Measurements from ENCODE around the gene ZC3H7A.
"Not testable (repeated sequence)": the region's sequence is repeated elsewhere in the genome, so short reads cannot be mapped to it uniquely, and the experiment has no call there.

ZC3H7A gene

DNA sequence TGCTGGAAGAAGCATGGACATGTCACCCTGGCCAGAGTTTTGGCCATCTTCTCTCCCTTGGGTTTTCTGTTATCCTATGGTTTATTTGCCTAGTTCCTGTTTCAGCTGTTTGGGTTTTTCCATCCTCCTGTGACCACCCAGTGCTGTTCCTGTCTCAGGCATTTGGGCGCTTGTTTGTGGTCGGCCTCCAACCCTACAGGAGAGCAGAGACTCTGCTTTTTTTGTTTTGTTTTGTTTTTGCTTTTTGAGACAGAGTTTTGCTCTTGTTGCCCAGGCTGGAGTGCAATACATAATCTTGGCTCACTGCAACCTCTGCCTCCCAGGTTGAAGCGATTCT lies 3.3 kb upstream of the ZC3H7A start:
- no peak for DNase-seq (ENCODE audit: low read depth)

DNA sequence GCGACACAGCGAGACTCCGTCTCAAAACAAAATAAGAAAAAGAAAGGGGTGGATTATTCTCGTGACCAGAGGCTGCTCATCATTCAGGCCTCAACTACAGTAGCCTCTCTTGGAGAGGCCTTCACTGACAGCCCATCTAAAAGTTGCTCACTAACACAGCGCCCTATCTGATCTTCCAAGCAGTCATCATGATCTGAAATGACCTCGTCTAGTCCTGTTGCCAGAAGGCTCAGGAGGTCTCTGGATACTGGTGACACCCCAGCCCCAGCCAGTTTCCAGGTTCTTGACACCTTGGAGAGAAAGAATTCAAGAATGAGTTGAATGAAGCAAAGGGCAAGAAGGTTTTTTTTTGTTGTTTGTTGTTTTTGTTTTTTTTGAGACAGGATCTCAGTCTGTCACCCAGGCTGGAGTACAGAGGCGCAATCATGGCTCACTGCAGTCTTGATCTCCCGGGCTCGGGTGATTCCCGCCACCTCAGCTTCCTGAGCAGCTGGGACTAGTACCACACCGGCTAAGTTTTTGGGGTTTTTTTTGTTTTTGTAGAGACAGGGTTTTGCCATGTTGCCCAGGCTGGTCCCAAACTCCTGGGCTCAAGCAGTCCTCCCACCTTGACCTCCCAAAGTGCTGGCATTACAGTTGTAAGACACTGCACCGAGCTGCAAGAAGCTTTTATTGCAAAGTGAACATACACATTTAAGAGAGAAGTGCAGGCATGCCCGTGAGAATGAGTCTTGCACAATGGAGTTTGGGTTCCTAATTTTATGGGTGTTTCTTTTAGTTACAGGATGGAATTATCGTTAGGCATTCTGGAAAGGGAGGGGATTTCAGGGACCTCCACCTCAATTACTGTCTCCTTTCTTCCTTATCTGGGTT lies 2.7 kb upstream of the ZC3H7A start:
- DNase-seq (ENCODE audit: low read depth) = no peak

DNA sequence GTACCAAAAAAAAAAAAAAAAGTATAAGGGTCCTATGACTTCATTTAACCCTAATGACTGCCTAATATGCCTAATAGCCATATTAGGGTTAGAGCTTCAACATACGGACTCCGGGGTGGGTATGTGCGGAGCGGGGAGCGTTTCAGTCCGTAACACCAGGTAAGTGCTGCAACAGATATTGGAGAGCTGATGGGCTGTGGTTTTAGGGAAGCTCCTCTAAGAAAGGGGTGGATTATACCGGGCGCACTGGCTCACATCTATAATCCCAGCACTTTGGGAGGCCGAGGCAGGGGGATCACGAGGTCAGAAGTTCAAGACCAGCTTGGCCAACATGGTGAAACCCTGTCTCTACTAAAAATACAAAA lies 1.9 kb upstream of the ZC3H7A start:
- DNase-seq (ENCODE audit: low read depth) = no peak

DNA sequence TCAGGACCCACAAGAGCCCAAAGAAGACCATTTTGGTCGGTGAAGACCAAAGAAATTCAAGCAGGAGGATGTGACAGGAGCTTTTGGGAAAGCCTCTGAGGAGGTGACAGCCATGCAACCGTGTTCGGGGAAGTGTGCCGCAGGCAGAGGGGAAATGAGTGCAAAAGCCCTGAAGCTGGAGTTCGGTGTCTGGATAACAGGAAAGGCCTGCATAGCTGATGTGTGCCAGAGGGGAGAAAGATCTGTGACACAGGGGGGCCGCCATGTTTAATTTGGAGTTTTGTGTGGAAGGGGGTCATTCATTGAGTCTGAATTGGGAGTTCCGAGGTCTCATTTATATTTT lies 870 bp upstream of the ZC3H7A start:
- DNase-seq (ENCODE audit: low read depth) = no peak

DNA sequence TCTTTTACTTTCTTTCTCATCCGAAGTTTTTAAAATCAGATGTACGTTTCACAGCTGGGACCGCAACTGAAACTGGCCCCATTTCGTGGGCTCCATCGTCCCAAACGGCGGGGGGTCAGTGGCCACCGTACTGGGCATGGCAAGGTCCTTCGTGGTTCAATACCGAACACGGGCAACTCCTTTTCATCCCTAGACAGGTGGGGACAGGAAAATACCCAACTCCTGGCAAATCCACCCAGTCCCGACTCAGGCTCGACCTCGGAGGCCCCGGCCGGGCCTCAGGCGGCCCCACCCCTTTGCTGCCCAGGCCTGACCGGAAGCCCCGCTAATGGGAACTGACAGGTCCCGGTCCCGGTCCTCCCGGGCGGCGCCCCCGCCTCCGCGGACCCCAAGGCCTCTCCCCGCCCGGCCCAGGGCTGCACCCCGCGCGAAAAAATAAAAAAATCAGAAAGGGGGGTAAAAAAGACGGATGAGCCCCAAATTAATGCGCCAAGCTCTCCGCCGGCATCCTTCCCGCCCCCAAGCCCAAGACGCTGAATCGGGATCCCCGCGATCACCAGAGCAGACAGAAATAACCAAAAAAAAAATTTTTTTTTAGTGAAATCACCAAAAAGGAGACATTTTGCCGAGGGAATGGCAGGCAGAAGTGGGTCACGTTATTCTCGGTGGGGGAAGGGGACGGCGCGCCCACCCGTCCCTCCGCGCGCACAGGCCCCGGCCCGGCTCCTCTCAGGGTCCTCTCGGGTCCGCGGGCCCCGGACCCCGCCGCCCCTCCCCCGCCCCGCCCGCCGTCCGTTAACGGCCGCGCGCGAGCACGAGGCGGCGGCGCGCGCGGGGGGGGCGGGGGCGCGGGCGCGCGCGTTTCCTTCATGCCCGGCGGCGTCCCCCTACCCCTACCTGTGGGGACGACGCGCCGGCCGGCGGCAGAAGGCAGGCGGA lies 562 bp downstream of the ZC3H7A start:
- no peak for DNase-seq (ENCODE audit: low read depth)

DNA sequence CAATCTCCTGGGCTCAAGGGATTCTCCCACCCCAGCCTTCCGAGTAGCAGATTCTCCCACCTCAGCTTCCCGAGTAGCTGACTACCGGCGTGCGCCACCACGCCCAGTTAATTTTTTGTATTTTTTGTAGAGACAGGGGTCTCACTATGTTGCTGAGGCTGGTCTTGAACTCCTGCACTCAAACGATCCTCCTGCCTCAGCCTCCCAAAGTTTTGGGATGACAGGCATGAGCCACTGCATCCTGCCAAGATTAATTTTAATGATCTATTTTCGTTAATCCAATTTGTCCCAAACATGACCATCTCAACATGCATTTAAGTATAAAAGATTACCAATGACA lies 1.2 kb downstream of the ZC3H7A start:
- DNase-seq (ENCODE audit: low read depth) = no peak

DNA sequence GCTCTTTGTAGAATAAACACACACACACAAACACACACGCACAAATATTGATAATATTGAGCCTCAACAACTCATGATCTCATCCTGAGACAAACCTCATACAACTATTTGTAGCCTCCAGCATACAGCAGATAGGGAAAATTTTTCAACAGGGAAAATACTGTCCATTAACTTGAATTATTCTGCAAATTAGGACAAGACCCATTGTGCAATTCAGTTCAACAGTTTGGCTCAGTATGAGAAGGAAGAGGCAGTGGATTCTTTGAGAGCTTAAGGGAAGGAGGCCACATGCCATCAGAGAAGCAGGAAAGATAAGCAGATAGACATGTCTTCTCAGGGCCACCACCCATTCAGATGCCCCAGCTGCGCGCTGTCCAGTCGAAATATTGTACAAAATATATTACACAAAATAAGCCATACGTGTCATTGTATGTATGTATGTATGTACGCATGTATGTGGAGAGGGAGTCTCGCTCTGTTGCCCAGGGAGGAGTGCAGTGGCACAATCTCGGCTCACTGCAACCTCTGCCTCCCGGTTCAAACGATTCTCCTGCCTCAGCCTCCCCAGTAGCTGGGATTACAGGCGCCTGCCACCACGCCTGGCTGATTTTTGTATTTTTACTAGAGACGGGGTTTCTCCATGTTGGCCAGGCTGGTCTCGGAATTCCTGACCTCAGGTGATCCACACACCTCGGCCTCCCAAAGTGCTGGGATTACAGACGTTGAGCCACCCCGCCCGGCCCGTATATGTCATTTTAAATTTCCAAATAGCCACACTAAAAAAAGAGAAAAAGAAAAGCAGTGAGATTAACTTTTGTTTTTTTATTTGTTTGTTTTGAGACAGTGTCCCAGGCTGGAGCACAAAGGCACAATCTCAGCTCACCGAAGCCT lies 1.8 kb downstream of the ZC3H7A start:
- DNase-seq (ENCODE audit: low read depth) = no peak

DNA sequence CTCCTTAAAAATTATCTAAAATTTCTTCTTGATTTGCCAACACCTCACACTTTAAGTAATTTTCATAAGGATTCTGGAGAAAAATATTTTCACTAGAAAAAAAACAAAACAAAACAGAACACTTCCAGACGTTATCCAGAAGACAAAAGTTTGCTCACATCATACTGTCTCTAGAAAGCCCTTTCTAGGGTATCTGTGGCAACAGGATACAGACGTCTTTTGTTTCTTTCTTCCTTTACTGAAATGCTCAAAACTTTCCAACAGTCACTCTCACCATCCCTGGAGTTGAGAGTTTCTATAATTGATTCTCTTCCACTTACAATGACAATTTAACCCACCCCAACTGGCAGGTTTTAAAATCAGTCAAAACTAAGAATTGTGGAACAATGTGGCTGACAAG lies 2.6 kb downstream of the ZC3H7A start:
- no peak for DNase-seq (ENCODE audit: low read depth)

DNA sequence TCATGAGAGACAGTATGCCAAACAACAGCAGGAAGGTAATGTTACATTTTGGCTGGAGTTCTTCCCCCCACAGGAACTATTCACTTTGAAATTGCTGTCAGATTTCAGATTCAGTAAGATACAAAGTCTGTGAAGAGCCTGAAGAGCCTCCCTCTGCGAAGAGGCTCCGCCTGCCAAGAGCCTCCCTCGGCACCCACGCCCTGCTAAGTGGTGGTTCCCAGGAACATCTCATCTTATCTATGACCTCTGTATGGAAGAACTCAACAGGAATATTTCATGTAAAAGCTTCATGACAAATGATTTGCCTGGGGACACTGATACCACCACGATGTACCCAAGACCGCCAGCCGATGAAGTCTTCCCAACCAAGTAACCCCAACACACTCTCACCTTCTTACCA lies 3.2 kb downstream of the ZC3H7A start:
- no peak for DNase-seq (ENCODE audit: low read depth)

DNA sequence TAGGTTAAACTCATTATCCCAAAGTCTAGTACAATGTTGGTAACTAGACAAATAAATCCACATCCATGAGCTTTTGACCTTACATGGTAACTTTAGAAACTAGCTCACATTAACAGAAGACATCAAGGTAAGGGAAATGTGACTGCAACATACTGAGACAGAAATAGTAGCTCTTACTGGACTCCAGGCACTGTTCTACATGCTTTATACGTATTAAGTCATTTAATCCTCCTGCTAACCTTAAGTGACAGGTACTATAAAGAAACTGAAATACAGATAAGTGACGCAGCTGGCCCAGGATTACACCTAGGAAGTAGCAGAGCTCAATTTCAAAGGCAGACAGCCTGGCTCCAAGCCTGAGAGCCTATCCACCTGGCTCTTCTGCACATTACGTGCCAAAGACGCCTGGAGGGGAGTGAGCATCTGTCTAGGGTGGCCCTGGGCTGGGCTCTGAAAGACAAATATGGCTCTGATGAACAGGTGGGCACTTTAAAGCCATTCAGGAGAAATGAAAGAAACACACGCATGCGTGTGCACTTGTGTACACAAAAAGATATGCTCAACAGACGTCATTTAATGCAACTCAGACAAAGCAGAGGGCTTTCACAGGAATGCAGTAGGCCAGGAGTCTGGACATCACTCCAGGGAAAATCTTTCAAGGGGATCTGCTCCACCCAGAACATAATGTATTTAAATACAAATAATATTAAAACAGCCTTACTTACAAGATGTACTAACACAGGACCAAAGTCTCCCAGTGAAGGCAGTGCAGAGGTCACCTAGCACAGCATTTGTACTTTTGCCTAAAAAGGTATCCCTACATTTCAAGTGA lies 4.4 kb downstream of the ZC3H7A start:
- DNase-seq (ENCODE audit: low read depth) = no peak

DNA sequence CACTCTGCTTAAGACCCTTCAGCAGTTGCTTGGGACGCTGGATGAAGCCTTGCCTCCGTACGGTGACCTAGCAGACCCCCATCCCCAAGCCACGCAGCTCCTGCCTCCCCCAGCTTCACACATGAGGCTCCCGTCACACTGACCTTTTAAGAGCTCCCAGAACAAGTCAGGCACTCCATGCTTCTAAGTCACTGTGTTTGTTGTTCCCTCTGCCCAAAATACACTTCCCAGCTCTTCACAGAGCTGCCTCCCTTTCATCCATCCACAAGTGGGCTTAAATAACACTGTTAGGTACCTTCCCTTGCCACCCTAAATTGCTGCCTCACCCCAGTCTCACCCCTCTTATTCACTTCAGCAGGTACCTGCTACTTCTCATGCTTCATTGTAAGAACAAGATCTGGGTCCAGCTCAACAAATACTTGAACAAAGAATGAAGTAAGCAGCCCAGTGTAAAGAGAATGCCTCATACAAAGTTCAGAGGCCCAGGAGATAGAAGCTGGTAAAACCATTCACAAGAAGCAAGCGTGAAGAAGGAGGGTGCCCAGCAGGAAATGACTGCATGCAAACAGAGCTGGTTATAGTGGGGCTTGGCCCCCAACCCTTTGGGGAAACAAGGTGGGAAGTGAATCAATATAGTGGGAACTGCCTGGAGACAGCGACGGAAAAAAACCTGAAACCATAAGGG lies 5.8 kb downstream of the ZC3H7A start:
- no peak for DNase-seq (ENCODE audit: low read depth)

DNA sequence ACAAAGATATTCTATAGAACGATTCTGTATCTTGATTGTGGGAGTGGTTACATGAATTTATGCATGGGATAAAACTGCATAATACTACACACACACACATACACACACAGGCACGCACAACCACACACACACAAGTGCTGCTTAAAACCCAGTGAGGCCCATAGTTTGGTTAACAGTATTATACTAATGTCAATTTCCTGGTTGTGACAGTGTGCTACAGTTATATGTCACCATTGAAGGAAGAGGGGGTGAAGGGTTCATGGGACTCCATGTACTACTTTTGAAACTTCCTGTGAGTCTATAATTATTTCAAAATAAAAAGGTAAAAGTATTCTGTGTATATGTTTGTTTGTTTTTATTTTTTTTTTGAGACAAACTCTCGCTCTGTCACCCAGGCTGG lies 8.1 kb downstream of the ZC3H7A start:
- no peak for DNase-seq (ENCODE audit: low read depth)

DNA sequence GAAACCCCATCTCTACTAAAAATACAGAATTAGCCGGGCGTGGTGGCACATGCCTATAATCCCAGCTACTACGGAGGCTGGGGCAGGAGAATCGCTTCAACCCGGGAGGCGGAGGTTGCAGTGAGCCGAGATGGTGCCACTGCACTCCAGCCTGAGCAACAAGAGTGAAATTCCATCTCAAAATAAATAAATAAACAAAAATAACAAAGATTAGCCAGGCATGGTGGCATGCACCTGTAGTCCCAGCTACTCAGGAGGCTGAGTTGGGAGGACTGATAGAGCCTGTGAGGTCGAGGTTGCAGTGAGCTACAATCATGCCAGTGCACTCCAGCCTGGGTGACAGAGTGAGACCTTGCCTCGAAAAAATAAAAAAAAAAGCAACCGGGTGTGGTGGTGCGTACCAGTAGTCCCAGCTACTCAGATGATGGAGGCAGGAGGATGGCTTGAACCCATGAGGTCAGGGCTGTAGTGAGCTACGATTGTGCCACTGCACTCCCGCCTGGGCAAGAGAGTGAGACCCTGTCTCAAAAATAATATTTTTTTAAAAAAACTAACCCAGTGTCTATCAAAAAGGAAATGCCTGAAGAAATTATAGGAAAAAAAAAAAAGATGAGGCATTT lies 12.0 kb downstream of the ZC3H7A start:
- not testable (repeated sequence) for DNase-seq (ENCODE audit: low read depth)

DNA sequence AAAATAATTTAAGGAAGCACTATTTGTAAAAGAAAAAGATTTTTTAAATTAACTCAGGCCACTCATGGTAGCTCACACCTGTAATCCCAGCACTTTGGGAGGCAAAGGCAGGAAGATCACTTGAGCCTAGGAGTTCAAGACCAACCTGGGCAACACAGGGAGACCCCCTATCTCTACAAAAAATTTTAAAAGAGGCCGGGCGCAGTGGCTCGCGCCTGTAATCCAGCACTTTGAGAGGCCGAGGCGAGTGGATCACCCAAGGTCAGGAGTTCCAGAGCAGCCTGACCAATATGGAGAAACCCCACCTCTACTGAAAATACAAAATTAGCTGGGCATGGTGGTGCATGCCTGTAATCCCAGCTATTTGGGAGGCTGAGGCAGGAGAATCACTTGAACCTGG lies 12.7 kb downstream of the ZC3H7A start:
- not testable (repeated sequence) for DNase-seq (ENCODE audit: low read depth)

DNA sequence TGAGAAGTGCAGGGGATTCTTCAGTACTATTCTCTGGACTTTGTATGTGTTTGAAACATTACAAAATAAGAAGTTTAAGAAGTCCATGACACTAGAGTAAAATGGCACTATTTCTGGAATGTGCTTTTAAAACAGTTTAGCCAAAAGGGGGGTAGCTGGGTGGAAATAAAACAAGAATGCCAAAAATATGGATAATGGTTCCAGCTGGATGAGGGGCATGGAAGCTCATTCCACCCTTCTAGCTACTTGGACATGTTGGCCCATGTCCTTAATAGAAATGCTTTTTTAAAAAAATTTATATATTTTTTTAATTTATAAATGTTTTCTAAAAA lies 13.1 kb downstream of the ZC3H7A start:
- DNase-seq (ENCODE audit: low read depth) = no peak

DNA sequence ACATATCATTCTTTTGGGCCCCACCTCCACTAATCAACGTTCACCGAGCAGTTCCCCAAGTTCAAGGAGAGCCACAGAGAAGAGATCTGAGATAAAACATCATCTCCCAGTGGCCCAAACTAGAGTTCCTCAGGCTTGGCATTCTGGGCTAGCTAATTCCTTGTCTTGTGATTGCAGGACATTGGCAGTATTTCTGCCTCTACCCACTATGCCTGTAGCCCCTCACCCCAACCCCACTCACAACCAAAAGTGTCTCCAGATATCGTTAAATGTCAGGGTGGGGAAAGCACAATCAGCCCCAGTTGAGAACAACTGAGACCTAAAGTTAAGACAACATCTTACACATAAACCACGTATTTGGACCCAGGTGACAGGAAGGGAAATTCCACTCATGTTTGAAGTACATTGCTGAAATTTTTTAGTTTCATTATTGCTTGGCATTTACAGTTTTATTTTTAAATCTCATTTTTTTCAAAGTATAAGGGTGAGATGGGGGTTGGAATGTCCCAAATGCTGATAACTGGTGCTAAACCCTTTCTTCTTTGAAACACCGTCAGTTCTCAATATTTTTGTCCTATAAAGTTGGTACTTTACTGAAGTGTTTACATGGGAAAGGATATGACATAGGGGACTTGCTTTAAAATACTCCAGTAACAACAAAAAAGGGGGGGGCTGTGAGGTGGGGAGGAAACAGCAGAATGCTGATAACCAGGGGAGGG lies 13.6 kb downstream of the ZC3H7A start:
- DNase-seq (ENCODE audit: low read depth) = no peak

DNA sequence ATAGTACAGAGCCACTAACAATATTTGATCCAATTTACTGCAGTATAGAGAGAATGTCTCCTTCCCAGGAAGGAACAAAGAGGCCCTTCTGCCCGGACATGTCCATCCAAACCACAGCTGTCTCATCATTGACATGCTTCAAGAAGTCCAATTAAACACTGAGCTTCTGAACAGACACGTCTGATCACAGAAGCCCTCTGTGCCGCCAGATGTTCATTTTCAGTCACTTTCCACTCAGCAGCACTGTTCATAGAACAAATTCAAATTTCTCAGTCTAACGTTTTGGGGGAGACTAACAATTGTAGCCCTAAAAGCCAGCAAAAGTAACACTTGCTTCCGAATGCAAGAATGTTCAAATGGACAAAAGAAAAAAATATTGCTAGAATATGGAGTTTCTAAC lies 15.3 kb downstream of the ZC3H7A start:
- DNase-seq (ENCODE audit: low read depth) = no peak

DNA sequence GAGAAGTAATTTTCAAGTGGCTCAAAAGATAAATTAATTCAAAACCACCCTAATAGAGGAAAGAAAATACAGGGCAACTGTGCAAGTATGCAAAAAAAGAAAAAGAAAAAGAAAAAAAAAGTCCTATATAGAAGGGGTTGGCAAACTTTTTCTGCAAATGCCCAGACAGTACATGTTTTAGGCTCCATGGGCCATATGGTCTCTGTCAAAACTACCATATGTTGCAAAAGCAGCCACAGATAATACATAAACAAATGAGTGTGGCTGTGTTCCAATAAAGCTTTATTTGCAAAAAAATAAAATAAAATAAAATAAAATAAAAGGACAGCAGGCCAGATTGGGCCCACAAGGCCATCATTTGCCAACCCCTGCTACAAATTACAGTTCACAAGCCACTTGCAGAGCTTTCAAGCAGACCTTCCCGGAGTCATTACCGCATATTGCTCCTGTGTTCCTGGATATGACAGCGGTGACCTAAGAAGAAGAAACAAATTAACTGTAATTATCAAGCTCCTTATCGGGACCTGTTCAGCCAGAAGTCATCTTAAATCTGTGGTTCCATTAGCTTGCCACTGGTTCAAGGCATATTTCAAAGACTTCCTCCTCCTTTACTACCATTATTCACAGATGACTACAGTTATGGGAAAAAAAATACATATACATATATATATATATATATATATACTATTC lies 15.9 kb downstream of the ZC3H7A start:
- no peak for DNase-seq (ENCODE audit: low read depth)

DNA sequence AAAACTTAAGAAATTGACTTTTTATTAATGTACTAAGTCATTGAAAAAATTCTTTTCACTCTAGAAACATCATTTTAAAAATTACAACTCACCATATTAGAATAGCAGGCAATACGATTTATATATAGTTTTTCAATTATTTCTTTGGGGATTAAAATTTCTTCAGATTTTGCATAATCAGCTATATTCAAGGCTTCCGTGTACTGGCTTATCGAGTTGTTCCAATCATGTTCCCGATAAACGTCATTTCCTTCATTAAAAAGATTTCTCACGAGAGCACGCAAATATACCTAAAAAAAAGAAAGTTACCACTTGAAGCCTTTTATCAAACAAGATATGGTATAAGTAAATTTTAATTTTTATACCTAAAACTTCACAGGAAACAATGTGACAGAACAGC lies 18.0 kb downstream of the ZC3H7A start:
- DNase-seq (ENCODE audit: low read depth) = no peak

All from stromal cell of bone marrow (primary cell).